ENCODE data around the gene TPP2.

TPP2 gene

GRCh38 chr13:102657630-102658029 is 60.8 kb downstream of the TPP2 start:
- no peak for DNase-seq (ENCODE audit: low read depth in 2 of 2)

DNA sequence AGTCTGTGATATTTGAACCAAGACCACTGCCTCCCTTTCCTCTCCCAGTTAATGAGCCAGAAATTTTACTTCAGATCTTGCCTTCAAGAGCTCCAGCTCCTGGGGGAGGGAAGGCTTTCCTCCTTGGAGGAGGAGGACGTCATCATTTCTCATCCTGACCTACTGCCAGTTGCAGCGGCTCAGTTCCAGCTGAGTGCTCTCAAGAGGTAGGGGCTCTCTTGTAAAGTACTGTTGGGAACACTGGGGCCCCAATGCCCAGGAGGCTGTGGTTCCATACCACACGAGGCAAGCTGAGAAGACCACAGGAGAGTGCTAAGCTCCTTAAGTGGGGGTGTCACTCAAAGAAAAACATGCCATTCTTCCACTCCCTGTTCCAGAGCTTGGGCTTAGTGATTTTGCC is 61.9 kb downstream of the TPP2 start:
- no peak for DNase-seq (ENCODE audit: low read depth in 2 of 2)

- DNase-seq (ENCODE audit: low read depth in 2 of 2), result no peak
Measured at GRCh38 chr13:102659168-102659713, 62.5 kb downstream of the TPP2 start.

- DNase-seq (ENCODE audit: low read depth in 2 of 2), result no peak
Measured at GRCh38 chr13:102667023-102667422, 70.2 kb downstream of the TPP2 start.

GRCh38 chr13:102667911-102668310 is 71.1 kb downstream of the TPP2 start:
- DNase-seq (ENCODE audit: low read depth in 2 of 2), result no peak

DNA sequence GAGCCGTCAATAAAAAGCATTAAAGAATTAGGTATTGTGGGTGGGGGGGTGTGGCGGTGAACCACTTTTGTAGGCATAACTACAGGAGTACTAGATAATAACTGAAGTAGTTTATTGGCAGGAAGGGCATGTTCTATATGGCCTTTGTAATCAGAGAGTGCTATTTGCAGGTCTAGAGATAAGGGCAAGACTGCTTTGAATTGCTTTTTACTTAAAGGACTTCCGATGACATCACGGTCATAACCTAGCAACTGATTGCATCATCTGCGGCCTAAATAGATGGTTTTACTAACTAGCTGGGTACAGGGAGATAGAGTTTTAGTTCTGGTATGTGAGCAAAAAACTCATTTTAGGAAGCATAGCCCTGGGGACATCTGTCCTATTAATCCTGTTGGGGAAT is 73.3 kb downstream of the TPP2 start:
- DNase-seq (ENCODE audit: low read depth in 2 of 2), result no peak

GRCh38 chr13:102675115-102675514 is 78.3 kb downstream of the TPP2 start:
- no peak for DNase-seq (ENCODE audit: low read depth in 2 of 2)

DNA sequence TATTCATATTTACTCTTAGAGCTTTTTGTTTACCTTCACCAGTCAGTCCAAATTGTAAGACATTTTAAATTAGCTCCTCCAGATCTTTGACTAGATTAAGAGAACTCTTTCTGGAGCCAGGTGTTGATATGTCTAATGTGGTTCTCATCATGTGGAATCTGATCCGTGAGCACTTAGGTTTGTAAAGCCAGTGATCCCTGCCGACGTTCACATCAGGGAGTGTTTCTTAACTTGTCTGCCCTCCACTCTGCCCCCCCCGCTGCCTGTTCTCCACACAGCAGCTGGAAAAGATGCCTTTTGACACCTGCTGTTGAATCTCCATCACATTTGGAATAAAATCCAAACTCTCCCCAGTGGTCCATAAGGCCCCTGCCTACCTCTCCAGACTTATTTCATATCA is 80.3 kb downstream of the TPP2 start:
- no peak for DNase-seq (ENCODE audit: low read depth in 2 of 2)

DNA sequence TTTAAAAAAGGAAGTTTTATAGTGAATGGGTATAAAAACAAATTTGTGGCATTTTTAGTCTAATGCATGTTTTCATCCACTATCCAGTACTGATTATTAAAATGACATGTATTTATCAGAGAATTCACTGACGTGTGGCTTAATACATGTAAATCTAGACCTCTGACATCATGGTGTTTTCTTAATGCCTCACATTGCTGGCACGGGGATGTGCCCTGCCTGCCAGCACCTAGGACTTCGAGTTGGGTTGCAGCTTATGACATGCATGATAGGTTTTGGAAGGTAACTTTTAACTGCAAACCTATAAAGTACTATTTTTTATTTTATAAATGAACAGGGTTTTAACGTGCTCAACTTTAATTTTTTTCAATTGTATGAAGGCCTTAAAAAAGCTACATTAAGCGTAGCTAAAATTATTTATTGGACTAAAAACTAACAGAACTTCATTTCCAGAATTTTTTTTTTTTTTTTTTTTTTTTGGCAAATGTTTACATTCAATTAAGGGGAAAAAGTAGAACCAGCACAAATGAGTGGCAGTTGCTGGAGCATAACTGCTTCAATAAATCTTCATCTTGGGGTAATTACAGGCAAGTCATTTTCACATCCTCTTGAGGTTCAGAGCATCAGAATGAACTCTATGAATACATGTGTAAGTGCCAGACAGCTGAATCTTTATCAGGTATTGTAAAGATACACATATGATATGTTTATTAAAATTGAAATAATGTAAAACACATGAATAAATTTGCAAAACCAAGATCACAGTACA is 81.7 kb downstream of the TPP2 start:
- no peak for DNase-seq (ENCODE audit: low read depth in 2 of 2)

DNA sequence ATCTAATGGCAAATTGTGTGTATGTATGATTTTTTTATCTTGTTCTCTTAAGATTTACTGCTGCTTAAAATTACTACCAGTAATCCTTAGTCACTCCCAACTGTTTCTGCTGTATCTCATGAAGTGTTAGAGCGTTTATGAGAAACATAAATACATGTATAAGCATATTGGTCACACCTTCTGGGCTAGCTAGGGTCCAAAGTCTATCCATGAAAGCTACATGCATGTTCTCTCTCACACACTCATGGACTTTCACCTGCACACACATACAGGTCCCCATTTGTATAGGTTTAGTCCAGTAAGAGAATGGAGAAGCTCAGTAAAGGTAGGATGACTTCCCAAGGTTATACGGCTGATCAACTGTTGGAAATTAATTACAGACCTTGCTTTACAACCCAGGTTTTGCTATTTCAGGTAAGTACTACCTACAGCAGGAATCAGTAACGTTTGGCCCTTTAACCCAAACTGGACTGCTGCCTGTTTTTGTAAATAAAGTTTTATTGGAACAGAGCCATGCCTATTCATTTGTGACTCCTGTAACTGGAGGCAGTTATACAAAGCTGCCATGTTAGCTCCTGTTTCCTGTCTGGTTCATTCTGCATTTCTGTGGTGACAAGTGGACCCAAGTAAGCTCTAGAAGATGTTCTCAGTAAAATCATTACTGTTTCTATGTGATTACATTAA is 82.8 kb downstream of the TPP2 start:
- no peak for DNase-seq (ENCODE audit: low read depth in 2 of 2)

DNA sequence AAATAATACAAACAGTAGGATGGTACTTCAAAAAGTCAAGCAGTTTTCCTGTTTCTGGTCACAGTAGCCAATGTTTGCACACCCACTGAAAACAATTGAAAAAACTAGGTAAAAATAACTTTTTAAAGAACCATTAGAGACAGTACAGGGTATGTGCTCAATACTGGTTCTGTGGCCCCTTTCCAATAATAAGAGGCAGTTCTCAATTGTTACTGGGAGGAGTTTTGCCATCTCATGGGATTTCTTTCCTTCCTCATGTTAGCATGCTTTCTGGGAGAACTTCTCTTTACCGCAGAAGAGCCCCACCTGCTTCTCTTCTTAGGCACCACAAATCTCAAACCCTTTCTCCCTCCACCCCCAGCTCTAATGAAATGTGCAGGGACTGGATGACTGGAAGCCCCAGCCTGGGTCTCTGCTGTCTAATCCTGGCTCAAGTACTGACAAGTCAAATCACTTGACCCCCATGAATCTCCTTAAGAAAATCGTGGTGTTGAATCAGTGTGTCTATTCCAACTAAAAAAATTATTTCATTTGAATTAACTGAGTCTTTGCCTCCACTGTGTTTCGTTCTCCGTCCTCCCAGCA is 83.4 kb downstream of the TPP2 start:
- DNase-seq (ENCODE audit: low read depth in 2 of 2), result no peak

DNA sequence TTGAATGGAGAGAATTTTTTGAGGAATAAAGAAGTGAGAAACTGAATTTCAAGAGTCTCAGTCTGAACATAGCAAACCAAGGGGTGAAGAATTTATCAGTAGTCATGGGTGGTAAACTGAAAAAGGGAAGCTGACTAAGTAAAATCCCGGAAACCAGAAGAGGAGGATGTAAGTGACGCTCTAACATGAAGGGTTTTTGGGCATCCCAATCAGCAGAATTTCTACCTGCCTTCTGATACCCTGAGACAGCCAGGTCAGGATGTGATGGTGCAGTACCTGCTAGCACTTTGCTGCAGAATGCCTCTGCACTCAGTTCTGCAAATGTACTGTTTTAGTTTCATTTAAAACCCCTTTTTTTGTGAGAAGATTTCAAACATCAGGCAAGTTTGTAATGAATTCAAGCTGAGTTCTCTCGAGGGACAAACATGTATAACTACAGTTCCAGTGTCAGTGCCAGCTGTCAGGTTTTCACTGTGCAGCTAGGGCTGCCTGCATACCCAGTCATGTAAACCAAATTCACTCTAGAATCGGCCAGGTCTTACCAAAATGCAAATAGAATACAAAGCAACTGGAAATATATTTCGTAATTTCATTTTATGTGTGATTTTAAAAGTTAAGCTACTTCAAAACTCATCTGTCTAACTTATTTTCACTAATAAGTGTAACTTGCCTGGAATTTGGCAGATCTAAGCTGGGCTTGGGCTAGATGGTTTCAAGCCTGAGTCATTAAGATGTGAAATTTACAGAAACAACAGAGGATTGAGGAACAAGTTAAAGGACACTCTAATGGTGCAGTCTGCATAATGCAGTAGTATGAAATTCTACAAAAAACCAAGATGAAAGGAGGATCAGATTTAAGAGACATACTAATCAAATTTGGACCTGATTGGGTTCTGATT is 84.3 kb downstream of the TPP2 start:
- DNase-seq (ENCODE audit: low read depth in 2 of 2), result no peak

DNA sequence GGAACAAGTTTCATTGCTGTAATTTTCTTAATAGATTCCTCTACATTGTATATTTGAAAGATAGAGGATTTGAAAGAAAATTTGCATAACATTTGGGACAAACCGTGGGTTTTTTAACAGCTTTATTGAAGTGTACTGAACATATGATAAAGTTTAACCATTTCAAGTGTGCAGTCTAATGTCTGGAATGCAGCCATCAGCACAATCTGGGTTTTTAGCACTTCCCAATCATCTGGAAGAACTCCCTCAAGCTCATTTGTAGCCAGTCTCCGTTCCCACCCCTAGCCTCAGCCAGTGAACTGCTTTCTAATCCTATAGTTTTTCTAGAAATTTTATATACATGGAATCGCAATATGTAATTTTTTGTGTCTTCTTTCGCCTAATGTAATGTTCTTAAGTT is 85.4 kb downstream of the TPP2 start:
- DNase-seq (ENCODE audit: low read depth in 2 of 2), result no peak

GRCh38 chr13:102682727-102683126 is 85.9 kb downstream of the TPP2 start:
- DNase-seq (ENCODE audit: low read depth in 2 of 2), result no peak

DNA sequence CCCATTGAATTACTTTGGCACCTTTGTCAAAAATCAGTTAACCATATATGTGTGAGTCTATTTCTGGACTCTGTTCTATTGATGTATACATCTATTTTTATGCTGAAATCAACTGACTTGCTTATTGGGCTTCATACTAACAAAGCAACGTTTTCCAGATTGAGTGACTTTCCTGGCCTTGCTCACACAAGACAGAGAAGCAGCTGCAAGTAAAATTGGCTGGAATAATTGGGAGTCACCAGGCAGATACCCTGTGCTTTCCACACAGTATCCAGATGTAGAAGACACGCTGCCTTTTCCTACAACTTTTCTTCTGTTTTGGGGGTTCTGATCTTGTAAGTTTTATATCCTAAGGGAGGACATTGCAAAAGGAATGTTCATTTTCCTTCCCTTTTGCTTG is 86.9 kb downstream of the TPP2 start:
- no peak for DNase-seq (ENCODE audit: low read depth in 2 of 2)

DNA sequence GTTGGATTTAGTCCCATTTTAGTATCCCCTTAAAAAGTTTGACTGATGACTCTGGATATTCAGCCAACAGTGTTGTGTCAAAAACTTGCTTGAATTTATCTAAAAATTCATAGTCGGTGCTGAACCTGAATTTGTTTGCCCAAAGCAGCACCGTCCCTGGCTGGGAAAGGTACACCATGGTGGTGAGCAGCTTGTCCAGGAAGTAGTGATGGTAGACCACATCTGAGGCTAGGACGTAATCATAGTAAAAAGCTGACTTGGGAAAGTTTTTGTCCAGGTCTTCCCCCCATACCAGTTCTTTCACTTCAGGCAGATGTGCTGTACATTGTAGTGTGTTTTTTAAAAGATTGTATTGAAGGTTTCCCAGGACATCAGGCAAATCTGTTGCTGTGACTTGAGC is 89.2 kb downstream of the TPP2 start:
- no peak for DNase-seq (ENCODE audit: low read depth in 2 of 2)

DNA sequence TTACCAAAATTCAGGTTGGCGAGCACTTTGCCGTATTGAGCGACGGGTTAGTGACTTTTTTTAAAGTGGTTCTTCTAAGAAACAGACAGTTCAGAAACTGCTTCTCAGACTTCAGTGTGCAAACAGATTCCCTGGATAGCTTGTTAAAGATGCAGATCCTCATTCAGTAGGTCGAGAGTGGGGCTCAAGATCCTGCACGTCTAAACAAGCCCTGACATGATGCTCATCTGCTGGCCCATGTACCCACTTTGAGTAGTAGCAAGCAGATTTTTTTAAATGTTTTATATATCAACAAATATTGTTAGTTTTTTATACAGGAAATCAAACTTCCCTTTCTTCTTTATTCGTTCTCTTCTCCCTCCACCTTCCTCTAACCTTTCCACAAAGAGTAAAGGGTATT is 90.7 kb downstream of the TPP2 start:
- no peak for DNase-seq (ENCODE audit: low read depth in 2 of 2)

GRCh38 chr13:102688306-102688973 is 91.7 kb downstream of the TPP2 start:
- no peak for DNase-seq (ENCODE audit: low read depth in 2 of 2)

DNA sequence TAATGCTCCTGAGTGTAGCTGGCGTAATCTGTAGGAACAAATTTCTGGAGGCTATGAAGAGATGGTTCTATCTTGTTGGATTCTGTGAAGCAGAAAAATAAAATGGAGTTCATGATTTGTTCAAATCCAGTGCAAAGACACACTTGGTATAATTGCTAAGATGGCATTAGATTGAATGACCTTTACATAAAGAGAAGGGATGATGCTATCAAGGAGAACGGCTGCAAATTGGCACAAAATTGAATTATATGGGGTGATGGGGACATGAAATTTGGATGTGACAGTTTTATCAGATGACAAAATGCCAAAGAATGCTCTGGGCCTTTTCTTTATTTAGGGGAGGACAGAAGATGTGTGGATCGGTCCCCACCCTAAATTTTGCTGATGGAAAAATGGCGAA is 94.1 kb downstream of the TPP2 start:
- DNase-seq (ENCODE audit: low read depth in 2 of 2), result no peak

DNA sequence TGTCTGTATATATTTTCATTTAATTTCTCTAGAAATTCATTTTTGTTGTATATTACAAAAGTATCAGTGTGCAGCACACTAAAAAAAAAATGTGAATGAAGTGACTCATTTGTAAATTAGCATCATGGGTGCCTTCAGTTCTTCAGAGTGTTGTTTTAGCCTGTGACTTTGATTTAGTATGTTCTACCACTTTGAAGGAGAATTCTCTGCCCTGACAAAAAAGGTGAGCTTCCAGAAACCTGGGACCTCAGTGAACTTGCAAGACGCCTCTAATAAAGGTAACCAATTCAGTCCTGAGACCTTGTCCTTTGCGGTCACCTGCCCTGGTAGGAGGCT is 95.7 kb downstream of the TPP2 start:
- DNase-seq (ENCODE audit: low read depth in 2 of 2), result no peak

GRCh38 chr13:102693250-102693649 is 96.5 kb downstream of the TPP2 start:
- no peak for DNase-seq (ENCODE audit: low read depth in 2 of 2)

All from stimulated activated CD8-positive, alpha-beta memory T cell treated with anti-CD3 and anti-CD28 coated beads, Interleukin-15, amount 100 ng/mL, for 4 hours (primary cell).